Measurements from ENCODE around the gene FBXO10. TPM values are rescaled to one million over a fixed set of nuclear protein-coding genes. Genes with fewer than 3 reads are reported as not detected.

Gene FBXO10
- total RNA-seq, 2 experiments from 2014 or later, result 9.4 to 13.2 TPM

DNA sequence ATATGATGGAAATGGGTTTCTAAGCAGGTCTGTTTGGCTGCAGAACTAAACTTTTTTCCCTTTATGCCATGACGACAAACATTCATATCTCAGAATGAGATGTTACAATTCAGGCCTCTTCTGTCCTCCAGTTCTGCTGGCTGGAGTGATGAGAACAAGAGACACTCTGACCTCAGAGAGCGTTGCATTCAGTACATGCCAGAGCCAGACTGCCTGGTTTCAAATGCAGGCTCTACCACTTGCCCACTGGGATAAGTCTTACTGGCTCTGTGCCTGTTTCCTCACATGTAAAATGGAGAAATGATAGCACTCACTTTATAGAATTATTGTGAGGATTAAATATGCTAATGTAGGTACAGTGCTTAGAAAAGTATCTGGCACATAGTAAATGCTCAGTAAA is 41.0 kb upstream of the FBXO10 start:
- BruUV-seq (replicated peaks), result no TSS peak
- Histone ChIP-seq H4K20me1 (ENCODE audit: insufficient read depth, low read length) (no peaks in the 10 kb centered on the region), H3K4me3 (ENCODE audit: low read depth, low read length, poor library complexity, severe bottlenecking) (no peak overlapping the region), H3K4me1 (ENCODE audit: insufficient read depth, low read length, poor library complexity, severe bottlenecking) (peaks cover 6% of the 10 kb centered on the region), H3K36me3 (ENCODE audit: insufficient read depth, low read length) (no peaks in the 10 kb centered on the region), H3K79me2 (ENCODE audit: insufficient read depth, low read depth, low read length) (no peaks in the 10 kb centered on the region), H2AFZ (ENCODE audit: low read length) (no peak overlapping the region), H3K27ac (ENCODE audit: low read depth, low read length, poor library complexity, severe bottlenecking) (no peak overlapping the region), H3K9me2 (ENCODE audit: insufficient read depth, low read length) (no peaks in the 10 kb centered on the region), H3K9me3 (ENCODE audit: low read length) (no peaks in the 10 kb centered on the region), H3K4me2 (ENCODE audit: low read length) (no peak overlapping the region)
- no peak for DNase-seq (ENCODE audit: low spot score)
- TF ChIP-seq EZH2phosphoT487 (IDR thresholded peaks at IDR 0.05; ENCODE audit: borderline replicate concordance, low read depth, low read length), result no peak
- TF ChIP-seq, protein P1, sequence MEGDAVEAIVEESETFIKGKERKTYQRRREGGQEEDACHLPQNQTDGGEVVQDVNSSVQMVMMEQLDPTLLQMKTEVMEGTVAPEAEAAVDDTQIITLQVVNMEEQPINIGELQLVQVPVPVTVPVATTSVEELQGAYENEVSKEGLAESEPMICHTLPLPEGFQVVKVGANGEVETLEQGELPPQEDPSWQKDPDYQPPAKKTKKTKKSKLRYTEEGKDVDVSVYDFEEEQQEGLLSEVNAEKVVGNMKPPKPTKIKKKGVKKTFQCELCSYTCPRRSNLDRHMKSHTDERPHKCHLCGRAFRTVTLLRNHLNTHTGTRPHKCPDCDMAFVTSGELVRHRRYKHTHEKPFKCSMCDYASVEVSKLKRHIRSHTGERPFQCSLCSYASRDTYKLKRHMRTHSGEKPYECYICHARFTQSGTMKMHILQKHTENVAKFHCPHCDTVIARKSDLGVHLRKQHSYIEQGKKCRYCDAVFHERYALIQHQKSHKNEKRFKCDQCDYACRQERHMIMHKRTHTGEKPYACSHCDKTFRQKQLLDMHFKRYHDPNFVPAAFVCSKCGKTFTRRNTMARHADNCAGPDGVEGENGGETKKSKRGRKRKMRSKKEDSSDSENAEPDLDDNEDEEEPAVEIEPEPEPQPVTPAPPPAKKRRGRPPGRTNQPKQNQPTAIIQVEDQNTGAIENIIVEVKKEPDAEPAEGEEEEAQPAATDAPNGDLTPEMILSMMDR (conservative IDR thresholded peaks at IDR 0.05; ENCODE audit: low read length), result no peak
- intact Hi-C loops (cut with micrococcal nuclease; ENCODE audit: unreplicated experiment), result no loop called here
- ChIA-PET CTCF (ENCODE audit: unreplicated experiment) (no interaction called here), POLR2A (no interaction called here)

DNA sequence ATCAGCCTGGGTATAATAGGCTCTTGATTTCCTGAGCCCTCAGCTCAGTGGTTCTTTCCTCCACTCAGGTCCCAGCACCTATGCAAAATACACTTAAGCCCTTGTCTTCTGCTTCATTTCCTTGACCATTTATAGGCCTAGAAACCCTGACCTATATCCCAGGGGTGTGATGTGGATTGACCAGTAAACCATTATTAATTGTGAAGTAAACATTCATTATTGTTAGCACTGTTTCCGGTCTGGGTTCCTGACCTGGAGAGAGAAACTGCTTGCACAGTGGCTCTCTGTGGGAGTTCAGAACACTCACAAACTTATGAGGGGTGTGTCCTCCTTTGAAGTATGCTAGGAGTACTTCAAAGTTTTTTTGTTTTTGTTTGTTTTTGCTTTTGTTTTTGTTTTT is 35.8 kb upstream of the FBXO10 start:
- no TSS peak for BruUV-seq (replicated peaks)
- H3K9me3 ChIP-seq (ENCODE audit: low read length), result no peaks in the 10 kb centered on the region
- H3K36me3 ChIP-seq (ENCODE audit: insufficient read depth, low read length), result no peaks in the 10 kb centered on the region
- no peaks in the 10 kb centered on the region for H3K9me2 ChIP-seq (ENCODE audit: insufficient read depth, low read length)
- no peak overlapping the region for H3K27ac ChIP-seq (ENCODE audit: low read depth, low read length, poor library complexity, severe bottlenecking)
- H4K20me1 ChIP-seq (ENCODE audit: insufficient read depth, low read length), result no peaks in the 10 kb centered on the region
- no peak overlapping the region for H3K4me3 ChIP-seq (ENCODE audit: low read depth, low read length, poor library complexity, severe bottlenecking)
- no peak for TF ChIP-seq EZH2phosphoT487 (IDR thresholded peaks at IDR 0.05; ENCODE audit: borderline replicate concordance, low read depth, low read length)
- TF ChIP-seq, protein P1 (conservative IDR thresholded peaks at IDR 0.05; ENCODE audit: low read length), result no peak
- no peak overlapping the region for H2AFZ ChIP-seq (ENCODE audit: low read length)
- no peaks in the 10 kb centered on the region for H3K4me1 ChIP-seq (ENCODE audit: insufficient read depth, low read length, poor library complexity, severe bottlenecking)
- ChIA-PET CTCF (ENCODE audit: unreplicated experiment) (no interaction called here), POLR2A (interaction anchor here (0.5 to 0.9 kb wide), 3 partner anchors 16 to 53 kb away, joined by 3 to 6 read pairs (median 4); no protein-coding TSS in a partner anchor)
- intact Hi-C loops (cut with micrococcal nuclease; ENCODE audit: unreplicated experiment), result no loop called here
- H3K79me2 ChIP-seq (ENCODE audit: insufficient read depth, low read depth, low read length), result no peaks in the 10 kb centered on the region
- H3K4me2 ChIP-seq (ENCODE audit: low read length), result no peak overlapping the region
- no peak for DNase-seq (ENCODE audit: low spot score)

DNA sequence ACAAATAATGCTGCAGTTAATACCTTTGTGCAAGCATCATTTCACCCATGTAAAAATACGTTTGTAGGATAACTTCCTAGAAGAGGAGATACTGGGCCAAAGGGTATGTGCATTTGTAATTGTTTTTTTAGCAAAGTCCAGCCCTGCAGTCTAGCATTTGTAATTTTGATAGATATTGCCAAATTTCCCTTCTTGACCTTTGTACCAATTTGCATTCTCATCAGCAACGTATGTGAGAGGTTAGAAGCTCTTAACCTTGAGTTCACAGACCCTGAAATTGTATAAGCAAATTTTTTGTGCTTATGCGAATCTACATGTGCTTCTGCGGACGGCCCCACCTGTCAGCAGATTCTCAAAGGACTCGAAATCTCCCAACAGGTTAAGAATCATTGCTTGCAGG is 34.8 kb upstream of the FBXO10 start:
- ChIA-PET POLR2A (interaction anchor here (0.9 kb wide), 1 partner anchor 17 kb away, joined by 3 read pairs; no protein-coding TSS in a partner anchor), CTCF (ENCODE audit: unreplicated experiment) (no interaction called here)
- no peak for DNase-seq (ENCODE audit: low spot score)
- intact Hi-C loops (cut with micrococcal nuclease; ENCODE audit: unreplicated experiment), result no loop called here
- no peaks in the 10 kb centered on the region for H3K9me2 ChIP-seq (ENCODE audit: insufficient read depth, low read length)
- H3K4me3 ChIP-seq (ENCODE audit: low read depth, low read length, poor library complexity, severe bottlenecking), result no peak overlapping the region
- no peaks in the 10 kb centered on the region for H3K36me3 ChIP-seq (ENCODE audit: insufficient read depth, low read length)
- BruUV-seq (replicated peaks), result no TSS peak
- H3K4me1 ChIP-seq (ENCODE audit: insufficient read depth, low read length, poor library complexity, severe bottlenecking), result no peaks in the 10 kb centered on the region
- no peaks in the 10 kb centered on the region for H3K79me2 ChIP-seq (ENCODE audit: insufficient read depth, low read depth, low read length)
- no peak overlapping the region for H3K4me2 ChIP-seq (ENCODE audit: low read length)
- TF ChIP-seq EZH2phosphoT487 (IDR thresholded peaks at IDR 0.05; ENCODE audit: borderline replicate concordance, low read depth, low read length), result no peak
- TF ChIP-seq, protein P1 (conservative IDR thresholded peaks at IDR 0.05; ENCODE audit: low read length), result no peak
- no peak overlapping the region for H3K27ac ChIP-seq (ENCODE audit: low read depth, low read length, poor library complexity, severe bottlenecking)
- no peaks in the 10 kb centered on the region for H3K9me3 ChIP-seq (ENCODE audit: low read length)
- H2AFZ ChIP-seq (ENCODE audit: low read length), result no peak overlapping the region
- H4K20me1 ChIP-seq (ENCODE audit: insufficient read depth, low read length), result no peaks in the 10 kb centered on the region
